HG03103 (cell line): ENCODE measurements around the gene SLC44A5.
"Not testable (repeated sequence)": the region's sequence is repeated elsewhere in the genome, so short reads cannot be mapped to it uniquely, and the experiment has no call there.

Experiments used
- ATAC-seq: cut with Tn5 transposase; IDR thresholded peaks from one replicate; pipeline ENCODE4 v1.9.1; 2021; ENCODE audit warnings: low read depth; ENCODE audit not compliant: unreplicated experiment

The SLC44A5 gene

DNA sequence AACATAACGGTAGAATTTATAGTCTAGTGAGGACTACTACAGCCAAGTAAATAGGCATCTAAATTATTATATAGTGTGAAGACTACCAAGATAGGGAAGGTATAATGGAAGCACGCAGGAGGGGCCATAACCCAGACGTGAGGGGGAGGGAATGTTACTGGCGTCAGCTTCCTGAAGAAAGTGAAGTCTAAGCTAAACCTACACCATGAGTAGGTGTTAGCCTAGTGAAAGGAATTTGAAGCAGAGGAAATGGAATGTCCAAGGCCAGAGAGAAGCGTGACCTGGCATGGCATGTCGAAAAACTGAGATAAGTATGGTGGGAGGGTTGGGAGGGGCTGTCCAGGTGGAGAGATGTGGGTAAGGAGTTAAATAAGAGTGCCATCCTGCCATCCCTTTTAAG lies 140.5 kb downstream of the SLC44A5 start:
- no peak for ATAC-seq

DNA sequence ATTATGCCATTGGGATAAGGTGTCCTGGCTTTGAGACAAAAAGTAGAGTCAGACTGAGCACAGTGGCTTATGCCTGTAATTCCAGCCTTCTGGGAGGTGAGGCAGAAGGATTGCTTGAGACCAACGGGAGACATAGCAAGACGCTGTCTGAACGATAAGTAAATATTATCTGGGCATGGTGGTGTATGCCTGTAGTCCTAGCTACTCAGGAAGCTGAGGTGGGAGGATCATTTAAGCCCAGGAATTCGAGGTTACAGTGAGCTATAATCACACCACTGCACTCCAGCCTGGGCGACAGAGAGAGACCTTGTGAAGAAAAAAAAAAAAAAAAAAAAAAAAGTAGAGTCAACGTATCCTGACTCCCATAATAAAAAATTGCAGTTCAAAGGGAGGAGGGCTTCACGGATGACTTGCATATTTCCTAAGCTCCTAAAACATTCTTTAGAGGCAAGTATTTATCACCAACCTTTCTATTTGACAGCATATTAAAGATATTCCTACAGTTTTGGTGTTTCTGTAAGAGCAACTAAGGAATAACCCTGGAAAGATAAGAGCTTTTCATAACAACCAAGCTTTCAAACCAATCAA lies 141.2 kb downstream of the SLC44A5 start:
- ATAC-seq: no peak

DNA sequence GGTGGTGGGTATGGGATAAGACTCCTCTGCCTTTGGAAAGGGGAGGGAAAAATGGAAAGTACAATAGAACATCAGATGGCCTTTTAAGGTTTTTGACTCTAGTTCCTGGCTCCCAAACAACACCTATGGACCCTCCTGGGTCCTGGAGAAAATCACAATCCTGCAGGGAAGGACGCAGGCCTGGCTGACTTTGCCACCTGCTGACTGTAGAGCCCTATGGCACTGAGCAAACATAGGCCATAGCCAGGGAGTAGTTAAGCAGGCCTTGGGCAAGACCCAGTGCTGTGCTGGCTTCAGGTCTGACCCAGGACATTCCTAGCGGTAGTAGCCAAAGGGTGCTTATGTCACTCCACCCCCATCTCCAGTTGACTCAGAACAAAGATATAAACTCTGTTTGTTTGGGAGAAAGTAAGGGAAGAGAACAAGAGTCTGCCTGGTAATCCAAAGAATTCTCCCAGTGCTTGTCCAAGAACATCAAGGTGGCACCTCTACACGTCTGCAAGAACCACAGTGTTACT lies 149.0 kb downstream of the SLC44A5 start:
- ATAC-seq: no peak

DNA sequence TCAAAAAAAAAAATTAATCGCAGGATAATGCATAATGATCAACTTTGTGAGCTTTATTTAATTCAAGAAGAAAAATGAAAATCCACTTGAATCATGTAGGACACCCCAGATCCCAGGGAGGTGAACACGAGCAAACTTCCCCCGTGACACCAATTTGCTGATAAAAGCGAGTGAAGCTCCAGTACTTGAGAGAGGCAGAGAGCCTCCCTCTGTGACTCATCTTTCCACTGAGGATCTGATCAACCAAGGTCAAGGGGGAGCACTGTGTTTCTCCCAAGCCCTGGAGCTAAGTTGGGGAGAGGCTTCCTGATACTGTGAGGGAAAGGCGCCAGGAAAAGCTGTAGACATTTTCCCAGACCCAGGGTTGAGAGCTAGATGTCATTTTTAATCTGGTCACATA lies 160.9 kb downstream of the SLC44A5 start:
- ATAC-seq: no peak

DNA sequence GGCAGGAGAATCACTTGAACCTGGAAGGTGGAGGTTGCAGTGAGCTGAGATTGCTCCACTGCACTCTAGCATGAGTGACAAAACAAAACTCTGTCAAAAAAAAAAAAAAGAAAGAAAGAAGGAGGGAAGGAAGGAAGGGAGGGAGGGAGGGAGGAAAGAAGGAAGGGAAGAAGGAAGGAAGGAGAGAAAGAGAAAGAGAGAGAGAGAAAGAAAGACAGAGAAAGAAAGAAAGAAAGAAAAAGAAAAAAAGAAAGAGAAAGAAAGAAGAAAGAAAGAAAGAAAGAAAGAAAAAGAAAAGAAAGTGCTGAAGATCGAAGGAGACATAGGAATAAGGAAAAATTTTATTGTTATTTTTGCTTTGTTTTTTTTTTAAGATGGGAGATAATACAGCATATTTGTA lies 166.7 kb downstream of the SLC44A5 start:
- no peak for ATAC-seq

DNA sequence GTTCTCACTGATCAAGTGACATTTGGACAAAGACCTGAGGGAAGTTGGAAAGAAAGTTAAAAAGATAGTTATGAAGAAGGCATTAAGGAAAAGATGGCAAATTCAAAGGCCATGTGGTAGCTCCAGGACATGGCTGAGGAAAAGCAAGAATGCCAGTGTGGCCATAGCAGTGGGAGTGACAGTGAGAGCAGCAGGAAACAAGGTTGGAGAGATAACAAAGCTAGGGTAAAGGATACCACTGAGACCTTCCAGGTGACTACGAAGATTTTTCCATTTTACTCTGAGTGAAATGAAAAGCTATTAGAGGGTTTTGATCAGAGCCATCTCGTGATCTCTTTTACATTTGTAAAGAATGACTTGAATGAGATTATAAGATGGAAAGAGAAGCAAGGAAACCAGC lies 170.6 kb downstream of the SLC44A5 start:
- no peak for ATAC-seq

DNA sequence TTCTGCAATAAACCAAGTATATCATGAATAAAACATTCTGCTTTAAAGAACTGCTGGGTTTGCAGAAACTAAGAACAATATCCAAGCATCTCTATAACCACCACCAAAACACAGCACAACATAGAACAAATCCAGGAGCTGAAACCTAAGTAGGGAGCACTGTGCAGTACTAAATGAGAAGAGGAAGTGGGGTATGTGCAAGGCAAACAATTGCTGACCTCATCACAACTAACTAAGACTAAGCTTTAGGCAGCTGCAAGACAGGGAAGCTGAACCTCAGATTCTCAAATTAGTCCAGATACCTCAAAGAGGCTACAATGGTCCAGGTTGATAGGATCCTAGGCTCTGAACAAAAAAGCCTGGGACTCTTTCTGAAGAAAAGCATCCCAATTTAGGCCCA lies 172.6 kb downstream of the SLC44A5 start:
- ATAC-seq: peak; percentile 50

DNA sequence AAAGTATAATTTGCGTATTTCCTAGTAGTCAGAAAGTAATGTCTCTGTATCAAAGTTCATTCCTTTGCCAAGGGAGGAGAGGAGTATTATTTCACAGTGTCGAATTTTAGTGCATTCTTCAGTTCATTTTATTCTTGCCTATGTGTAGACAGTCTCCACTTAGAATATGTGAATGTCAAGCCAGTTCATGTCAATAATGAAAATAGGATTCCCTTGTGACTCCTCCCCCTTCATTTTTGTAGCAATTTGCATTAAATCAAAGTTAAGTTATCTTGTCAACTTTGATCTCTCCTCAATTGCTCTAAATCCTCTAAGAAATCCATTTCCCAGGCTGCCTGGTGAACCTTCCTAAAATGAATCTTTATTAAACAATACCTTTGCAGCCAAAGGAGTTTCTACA lies 179.1 kb downstream of the SLC44A5 start:
- no peak for ATAC-seq

DNA sequence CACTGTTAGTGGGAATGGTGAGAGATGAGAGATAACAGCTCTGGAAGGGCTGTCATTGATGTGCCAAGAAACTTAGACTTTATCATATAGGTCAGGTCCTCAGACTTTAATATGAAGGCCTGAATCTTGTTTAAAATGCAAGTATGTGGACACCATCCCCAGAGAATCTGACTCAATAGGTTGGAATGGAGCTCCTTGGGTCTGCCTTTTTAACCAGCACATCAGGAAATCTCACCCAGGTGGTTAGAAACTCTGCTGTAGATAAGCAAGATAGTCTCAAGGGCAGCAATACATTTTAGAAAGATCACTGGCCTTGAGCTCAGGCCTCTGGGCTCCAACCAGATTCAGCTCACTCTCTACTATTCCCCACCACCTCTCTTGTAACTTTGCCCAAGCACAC lies 180.4 kb downstream of the SLC44A5 start:
- no peak for ATAC-seq

DNA sequence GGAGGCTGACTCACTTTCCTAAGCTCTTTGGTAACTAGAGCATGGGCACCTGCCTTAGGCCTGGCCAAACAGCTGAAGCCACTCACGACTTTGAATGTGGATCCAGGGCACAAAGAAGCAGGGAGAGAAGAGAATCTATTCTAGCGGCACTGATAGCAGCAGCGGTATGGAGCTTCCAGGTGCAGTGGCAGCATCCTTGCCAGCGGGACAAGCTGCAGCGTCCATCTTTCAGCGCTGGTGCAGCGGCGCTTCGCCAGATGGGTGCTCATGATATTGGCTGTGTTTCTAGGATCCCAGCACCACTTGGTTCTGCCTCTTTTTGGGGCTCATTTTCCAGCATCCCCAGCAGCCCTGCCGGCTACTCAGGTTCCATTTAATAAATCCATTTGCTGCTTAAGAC lies 184.2 kb downstream of the SLC44A5 start:
- no peak for ATAC-seq

DNA sequence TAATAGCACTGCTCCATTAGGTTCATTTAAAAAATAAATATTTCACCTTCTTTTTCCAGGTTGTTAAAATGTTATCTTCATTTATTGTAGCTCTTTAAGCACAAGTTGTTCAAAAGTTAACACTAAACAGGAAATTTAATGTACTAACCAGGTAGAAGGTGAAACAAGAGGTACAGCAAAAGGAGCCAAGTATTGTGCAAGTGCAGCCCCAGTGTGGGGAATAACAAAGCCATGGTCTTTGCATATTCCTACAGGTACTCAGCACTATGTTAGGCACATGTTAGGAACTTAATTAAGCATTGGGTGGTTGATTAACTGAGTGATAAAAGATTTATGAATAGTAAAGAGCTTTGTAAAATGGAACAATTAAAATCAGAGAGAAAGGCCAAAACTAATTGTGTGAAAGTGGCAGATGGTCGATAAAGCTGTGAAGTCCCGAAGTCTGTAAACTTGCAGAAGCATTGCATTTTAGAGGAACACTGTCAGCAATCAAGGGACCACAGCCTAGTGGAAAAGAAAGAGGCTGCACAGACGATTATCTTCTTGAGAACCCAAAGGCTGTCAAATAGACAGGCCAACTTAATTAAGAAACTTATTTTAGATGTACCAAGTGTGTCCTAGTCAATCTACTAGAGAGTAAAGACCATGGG lies 185.8 kb downstream of the SLC44A5 start:
- no peak for ATAC-seq

DNA sequence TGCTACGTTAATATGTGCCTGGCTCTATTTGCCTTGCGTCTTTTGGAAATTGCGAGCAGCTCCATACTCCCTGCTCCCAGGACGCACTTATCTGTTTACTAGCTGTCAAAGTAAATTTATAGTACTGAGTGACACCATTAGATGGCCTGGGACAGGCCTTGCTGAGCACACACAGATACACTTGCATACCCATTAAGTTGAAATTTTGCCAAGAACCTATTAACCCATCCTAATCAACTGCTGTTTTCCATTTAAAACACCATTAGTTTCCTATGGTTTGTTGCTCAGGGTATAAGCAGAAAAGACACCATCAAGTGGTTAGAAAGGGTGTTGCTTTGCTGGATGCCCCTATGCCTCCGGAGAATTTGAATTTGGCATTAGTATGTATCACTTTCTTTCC lies 187.3 kb downstream of the SLC44A5 start:
- ATAC-seq: no peak

DNA sequence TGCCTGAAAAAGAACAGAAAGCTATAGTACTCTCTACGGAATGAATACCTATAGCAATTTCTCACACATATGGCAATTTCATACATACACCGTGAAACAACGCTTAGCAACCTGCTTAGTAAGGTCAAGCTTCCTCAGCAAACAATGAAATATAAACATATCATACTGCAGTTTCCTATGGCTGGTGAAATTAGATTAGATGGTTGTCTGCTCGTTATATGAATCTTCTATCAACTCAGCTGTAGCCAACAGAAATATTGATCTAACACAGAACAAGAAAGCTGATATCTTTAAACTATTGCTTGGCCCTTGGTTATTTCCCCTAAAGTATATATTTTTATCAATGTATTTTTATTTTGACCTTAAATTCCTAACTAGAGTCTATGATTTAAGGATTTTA lies 187.8 kb downstream of the SLC44A5 start:
- ATAC-seq: no peak

DNA sequence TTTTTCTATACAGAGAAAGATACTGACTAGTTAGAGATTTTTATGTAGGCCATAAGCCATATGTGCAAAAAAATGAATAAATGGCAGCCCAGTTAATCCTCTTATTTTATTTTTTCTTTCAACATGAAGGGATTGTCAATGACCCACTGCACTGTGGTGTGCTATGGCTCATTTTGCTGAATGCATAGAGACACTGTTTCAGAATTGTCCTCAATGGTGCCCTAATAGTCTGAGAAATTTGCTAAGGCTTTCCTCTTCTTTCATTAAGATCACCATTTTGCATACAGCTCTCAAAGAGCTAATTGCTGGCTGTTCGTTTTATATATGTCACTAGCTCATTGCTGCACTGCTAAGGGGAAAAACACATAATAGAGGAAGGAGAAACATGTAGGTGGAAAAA lies 189.5 kb downstream of the SLC44A5 start:
- ATAC-seq: no peak

DNA sequence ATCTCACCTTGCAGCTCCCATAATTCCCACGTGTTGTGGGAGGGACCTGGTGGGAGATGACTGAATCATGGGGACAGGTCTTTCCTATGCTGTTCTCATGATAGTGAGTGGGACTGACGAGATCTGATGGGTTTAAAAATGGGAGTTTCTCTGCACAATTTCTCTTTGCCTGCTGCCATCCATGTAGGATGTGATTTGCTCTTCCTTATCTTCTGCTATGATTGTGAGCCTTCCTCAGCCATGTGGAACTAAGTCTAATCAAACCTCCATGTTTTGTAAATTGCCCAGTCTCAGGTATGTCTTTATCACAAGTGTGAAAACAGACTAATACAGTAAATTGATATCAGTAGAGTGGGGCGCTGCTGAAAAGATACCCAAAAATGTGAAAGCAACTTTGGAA lies 195.7 kb downstream of the SLC44A5 start:
- no peak for ATAC-seq

DNA sequence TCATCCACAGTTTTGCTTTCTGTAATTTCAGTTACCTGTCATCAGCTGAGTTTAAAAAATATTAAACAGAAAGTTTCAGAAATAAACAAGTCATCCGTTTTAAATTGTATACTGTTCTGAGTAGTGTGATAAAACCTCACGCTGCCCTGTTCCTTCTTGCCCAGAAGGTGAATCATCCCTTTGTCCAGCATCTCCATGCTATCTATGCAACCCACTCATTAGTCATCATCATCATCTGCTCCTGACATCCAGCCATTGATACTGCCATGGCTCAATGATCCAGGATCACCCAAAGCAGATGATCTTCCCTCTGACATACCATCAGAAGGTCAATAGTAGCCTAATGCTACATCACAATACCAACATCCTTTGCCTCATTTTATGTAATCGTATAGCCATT lies 198.3 kb downstream of the SLC44A5 start:
- no peak for ATAC-seq

DNA sequence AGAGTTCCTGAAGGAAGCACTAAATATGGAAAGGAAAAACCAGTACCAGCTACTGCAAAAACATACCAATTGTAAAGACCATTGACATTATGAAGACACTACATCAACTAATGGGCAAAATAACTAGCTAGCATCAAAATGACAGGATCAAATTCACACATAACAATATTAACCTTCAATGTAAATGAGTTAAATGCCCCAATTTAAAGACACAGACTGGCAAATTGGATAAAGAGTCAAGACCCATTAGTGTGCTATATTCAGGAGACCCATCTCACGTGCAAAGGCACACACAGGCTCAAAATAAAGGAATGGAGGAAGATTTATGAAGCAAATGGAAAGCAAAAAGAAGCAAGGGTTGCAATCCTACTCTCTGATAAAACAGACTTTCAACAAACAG lies 206.2 kb downstream of the SLC44A5 start:
- ATAC-seq: not testable (repeated sequence)

DNA sequence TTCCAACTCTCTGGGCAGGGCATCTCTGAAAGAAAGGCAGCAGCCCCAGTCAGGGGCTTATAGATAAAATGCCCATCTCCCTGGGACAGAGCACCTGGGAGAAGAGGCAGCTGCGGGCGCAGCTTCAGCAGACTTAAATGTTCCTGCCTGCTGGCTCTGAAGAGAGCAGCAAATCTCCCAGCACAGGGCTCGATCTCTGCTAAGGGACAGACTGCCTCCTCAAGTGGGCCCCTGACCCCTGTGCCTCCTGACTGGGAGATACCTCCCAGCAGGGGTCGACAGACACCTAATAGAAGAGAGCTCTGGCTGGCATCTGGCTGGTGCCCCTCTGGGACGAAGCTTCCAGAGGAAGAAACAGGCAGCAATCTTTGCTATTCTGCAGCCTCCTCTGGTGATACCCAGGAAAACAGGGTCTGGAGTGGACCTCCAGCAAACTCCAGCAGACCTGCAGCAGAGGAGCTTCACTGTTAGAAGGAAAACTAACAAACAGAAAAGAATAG lies 207.7 kb downstream of the SLC44A5 start:
- ATAC-seq: not testable (repeated sequence)

DNA sequence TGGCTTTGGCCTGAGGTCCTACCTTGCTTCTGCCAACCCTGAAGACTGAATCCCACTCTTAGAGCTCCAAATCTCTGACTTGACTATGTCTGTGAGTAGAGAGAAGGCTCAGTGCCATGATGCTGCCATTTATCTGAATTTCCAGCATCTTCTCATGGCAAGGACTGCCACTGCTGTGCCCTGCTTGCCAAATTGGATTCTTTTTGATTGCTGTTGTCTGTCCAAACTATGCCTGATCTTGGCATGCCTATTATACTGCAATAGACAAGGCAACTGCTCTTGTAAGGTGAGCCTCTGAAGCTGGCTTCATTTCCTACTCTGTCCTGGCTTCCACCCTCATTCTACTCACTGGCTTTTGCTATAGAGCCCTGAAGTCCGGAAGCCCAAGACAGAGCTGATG lies 210.2 kb downstream of the SLC44A5 start:
- ATAC-seq: no peak

DNA sequence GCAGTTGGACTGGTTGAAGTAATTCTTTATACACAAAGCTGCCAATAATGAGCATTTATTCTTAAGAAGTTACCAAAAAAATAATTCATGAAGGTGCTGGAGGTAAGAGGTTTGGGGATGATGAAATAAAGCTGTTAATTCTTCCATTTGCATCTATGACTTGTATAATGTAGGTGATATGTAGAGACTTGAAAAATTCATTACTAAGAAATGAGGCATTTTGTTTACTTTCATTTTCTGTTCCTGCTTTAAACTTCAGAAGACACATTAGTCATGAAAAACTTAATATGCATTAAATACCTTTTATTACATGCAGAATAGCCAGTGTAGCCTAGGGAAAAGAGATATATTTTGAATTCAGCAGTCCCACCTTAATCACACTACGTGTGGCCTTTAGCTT lies 214.2 kb downstream of the SLC44A5 start:
- no peak for ATAC-seq

DNA sequence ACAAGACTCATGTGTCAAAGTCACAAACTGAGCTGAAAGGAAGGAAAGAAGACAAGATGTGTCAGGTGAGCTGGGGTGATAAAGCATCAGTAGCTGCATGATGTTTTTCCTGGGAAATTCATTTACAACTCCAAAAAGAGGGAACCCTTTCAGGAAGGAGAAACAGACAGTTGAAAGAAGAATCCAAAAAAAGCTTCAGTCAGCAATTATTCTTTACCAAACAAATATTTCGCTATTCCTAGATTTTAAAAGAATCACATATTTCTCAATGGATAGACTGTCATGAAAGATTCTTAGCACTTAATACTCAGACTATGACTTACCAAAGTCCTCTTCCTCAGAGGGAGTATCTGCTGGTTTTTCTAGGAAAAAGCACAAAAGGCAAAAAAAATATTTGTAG lies 214.7 kb downstream of the SLC44A5 start:
- no peak for ATAC-seq

DNA sequence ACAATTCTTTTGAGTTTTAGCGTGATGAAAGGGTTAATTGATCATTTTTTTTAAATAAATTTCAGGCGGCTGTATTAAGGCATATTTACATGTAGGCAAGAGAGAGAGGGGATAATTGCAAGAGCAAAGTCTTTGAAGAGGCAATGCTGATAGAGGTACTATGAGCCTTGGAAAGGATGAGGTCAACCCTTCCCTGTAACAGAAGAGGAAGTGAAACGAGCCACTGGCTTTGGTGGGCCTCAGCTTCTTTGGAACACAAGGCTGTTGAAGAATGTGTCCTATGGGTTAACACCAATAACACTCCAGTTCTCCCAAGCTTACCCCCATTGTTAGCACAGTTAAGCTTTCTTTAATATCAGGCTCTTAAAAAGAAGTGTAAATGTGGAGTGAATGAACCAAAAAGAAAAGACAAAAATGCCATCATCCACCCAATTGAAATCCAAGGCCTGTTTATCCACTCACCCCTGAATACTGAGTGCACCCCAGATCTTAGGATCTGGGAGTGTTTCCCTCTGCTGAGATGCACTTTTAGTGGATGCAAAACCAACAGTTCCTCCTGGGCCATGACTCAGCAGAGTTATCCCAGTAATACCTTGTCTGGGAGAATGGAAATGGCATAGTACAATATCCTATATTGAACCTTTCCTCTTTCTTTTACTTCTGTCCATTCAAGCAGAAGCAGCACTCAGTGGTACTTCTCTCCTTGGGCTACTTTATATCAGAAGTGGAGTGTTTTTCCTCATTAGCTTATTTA lies 216.4 kb downstream of the SLC44A5 start:
- peak; percentile 81 for ATAC-seq
